ENCODE results near the gene TMEM147.

- TF ChIP-seq, protein P1, sequence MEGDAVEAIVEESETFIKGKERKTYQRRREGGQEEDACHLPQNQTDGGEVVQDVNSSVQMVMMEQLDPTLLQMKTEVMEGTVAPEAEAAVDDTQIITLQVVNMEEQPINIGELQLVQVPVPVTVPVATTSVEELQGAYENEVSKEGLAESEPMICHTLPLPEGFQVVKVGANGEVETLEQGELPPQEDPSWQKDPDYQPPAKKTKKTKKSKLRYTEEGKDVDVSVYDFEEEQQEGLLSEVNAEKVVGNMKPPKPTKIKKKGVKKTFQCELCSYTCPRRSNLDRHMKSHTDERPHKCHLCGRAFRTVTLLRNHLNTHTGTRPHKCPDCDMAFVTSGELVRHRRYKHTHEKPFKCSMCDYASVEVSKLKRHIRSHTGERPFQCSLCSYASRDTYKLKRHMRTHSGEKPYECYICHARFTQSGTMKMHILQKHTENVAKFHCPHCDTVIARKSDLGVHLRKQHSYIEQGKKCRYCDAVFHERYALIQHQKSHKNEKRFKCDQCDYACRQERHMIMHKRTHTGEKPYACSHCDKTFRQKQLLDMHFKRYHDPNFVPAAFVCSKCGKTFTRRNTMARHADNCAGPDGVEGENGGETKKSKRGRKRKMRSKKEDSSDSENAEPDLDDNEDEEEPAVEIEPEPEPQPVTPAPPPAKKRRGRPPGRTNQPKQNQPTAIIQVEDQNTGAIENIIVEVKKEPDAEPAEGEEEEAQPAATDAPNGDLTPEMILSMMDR (IDR thresholded peaks at IDR 0.05; ENCODE audit: insufficient read depth, low read length): no peak
- no peak for TF ChIP-seq REST (IDR thresholded peaks at IDR 0.05; ENCODE audit: insufficient replicate concordance, low read depth)
- no peak for TF ChIP-seq POLR2AphosphoS5 (IDR thresholded peaks at IDR 0.05; ENCODE audit: low read depth)
- no peak for TF ChIP-seq SPI1 (IDR thresholded peaks at IDR 0.05; ENCODE audit: borderline replicate concordance, low read depth)
- no peak for TF ChIP-seq GABPA (IDR thresholded peaks at IDR 0.05; ENCODE audit: low read depth)
Measured at GRCh38 chr19:35561436-35561835, 16.0 kb downstream of the TMEM147 start.

Data from HL-60 (cell line).